ENCODE results near the gene GALNT16. TPM values are rescaled to one million over a fixed set of nuclear protein-coding genes. Genes with fewer than 3 reads are reported as not detected.

Gene GALNT16
- total and polyA plus RNA-seq, 2 of the 8 experiments (the other 6 are each of a cell fraction or from before 2014, with no cell fraction given): 5.4 to 6.3 TPM

DNA sequence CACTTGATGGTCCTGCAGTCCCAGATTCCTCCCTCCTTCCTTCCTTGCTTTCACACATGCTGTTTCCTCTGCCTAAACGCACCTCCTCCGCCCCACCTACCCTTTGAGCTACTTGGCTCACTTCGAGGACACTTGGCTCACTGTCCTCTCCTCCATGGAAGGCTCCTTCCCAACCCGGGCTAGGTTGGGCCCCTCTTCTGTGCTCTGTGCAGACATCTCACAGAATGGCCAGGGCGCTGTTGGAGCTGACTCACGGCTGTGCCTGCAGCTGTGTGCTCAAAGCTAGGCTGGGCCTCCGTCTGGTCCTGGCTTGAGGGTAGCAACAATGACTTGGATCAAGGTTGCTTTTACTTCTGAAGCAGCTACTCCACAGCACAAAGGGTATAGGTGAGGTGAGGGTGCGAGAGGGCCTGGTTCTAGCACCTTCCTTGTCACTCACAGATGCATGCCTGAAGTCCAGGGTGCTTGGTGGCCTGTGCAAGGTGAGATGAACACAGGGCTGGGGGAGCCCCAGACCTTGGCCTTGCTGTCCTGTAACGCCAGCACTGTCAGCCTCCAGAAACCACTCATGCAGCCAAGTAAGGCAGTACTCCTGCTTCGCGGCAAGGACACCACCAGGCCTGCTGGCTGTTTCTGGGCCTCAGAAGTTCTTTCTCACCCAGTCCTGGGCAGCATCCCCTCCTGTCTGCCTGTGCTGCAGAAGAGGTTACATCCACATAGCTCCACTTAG lies 61.8 kb downstream of the GALNT16 start (continued):
- TF ChIP-seq, protein P1, sequence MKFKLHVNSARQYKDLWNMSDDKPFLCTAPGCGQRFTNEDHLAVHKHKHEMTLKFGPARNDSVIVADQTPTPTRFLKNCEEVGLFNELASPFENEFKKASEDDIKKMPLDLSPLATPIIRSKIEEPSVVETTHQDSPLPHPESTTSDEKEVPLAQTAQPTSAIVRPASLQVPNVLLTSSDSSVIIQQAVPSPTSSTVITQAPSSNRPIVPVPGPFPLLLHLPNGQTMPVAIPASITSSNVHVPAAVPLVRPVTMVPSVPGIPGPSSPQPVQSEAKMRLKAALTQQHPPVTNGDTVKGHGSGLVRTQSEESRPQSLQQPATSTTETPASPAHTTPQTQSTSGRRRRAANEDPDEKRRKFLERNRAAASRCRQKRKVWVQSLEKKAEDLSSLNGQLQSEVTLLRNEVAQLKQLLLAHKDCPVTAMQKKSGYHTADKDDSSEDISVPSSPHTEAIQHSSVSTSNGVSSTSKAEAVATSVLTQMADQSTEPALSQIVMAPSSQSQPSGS (IDR thresholded peaks at IDR 0.05; ENCODE audit: low read length): no peak
- no peak for TF ChIP-seq POLR2AphosphoS5 (IDR thresholded peaks at IDR 0.05; ENCODE audit: low read depth, low read length)

Measured in H1 (cell line).